Mesodermal cell (in vitro differentiated cells): ENCODE measurements around the gene RUFY4. TPM values are rescaled to one million over a fixed set of nuclear protein-coding genes. Genes with fewer than 3 reads are reported as not detected.
"Not testable (repeated sequence)": the region's sequence is repeated elsewhere in the genome, so short reads cannot be mapped to it uniquely, and the experiment has no call there.

ENCODE experiments used
- H3K27ac ChIP-seq: 2 replicates; pipeline ENCODE4 v1.7.0; 2013; ENCODE audit warnings: mild to moderate bottlenecking, low read depth, low read length, moderate library complexity; ENCODE audit not compliant: severe bottlenecking
- H3K36me3 ChIP-seq: 2 replicates; pipeline ENCODE4 v1.7.1; 2013; ENCODE audit warnings: mild to moderate bottlenecking, low read length, moderate library complexity; ENCODE audit not compliant: control insufficient read depth, insufficient read depth
- H3K4me1 ChIP-seq: one replicate; pipeline ENCODE4 v1.7.1; 2013; ENCODE audit warnings: mild to moderate bottlenecking, low read length; ENCODE audit not compliant: insufficient read depth, control insufficient read depth, poor library complexity, severe bottlenecking
- H3K4me3 ChIP-seq: 2 replicates; pipeline ENCODE4 v1.7.0; 2013; ENCODE audit warnings: low read length, control low read depth, mild to moderate bottlenecking; ENCODE audit not compliant: insufficient read depth, poor library complexity, severe bottlenecking; ENCODE audit errors: extremely low read depth
- H3K9me3 ChIP-seq: 2 replicates; pipeline ENCODE4 v1.7.1; 2013; ENCODE audit warnings: mild to moderate bottlenecking, low read length, moderate library complexity; ENCODE audit not compliant: control insufficient read depth
- WGBS, 2 experiments: methylation state at CpG; one replicate each; pipeline ENCODE4 v1.1.5; 2013; ENCODE audit warnings: missing lambda C conversion rate in 2 of 2; ENCODE audit not compliant: insufficient coverage in 2 of 2; 5-methylcytosine and 5-hydroxymethylcytosine counted together
- polyA plus RNA-seq, 2 experiments: library from polyadenylated mRNA; stranded (reverse); fragments of 50-300 nt; gene quantifications; one replicate each; pipeline ENCODE4 v1.2.3, GENCODE V29; 2013

Gene RUFY4
- polyA plus RNA-seq (2013, experiment 1 of 2), result not detected
- polyA plus RNA-seq (2013, experiment 2 of 2), result not detected

GRCh38 chr2:218068721-218069334 lies at the start of gene RUFY4:
RUFY4 (plus strand) TSS chr2:218069253; CDS start chr2:218070606, 1,353 bp downstream.
- not testable (repeated sequence) for H3K9me3 ChIP-seq, H3K4me1 ChIP-seq, H3K36me3 ChIP-seq, H3K27ac ChIP-seq, H3K4me3 ChIP-seq
- WGBS, 2 experiments, result 10 to 24% methylated on average over 8 of the region's 15 CpGs

- H3K27ac ChIP-seq, result no peak overlapping the region
- H3K4me3 ChIP-seq, result no peak overlapping the region
- no peaks in the 10 kb centered on the region for H3K36me3 ChIP-seq
- H3K4me1 ChIP-seq, result peaks cover 19% of the 10 kb centered on the region
- H3K9me3 ChIP-seq, result no peaks in the 10 kb centered on the region
- 80 to 83% methylated on average over 1 to 3 of the region's 7 CpGs for WGBS, 2 experiments
Observed at GRCh38 chr2:218019411-218020060, 49.5 kb upstream of the RUFY4 start.

- H3K36me3 ChIP-seq, result no peaks in the 10 kb centered on the region
- 58 to 73% methylated on average over 4 to 5 of the region's 5 CpGs for WGBS, 2 experiments
- H3K9me3 ChIP-seq, result no peaks in the 10 kb centered on the region
- no peak overlapping the region for H3K27ac ChIP-seq
- no peak overlapping the region for H3K4me3 ChIP-seq
- H3K4me1 ChIP-seq, result peaks cover 11% of the 10 kb centered on the region
Observed at GRCh38 chr2:218020281-218020680, 48.8 kb upstream of the RUFY4 start.

GRCh38 chr2:218020966-218021535 lies 48.0 kb upstream of the RUFY4 start:
- Histone ChIP-seq H3K27ac (no peak overlapping the region), H3K4me3 (no peak overlapping the region), H3K4me1 (peaks cover 10% of the 10 kb centered on the region), H3K9me3 (no peaks in the 10 kb centered on the region), H3K36me3 (no peaks in the 10 kb centered on the region)
- WGBS, 2 experiments, result 88 to 99% methylated on average over 5 of the region's 6 CpGs

- 81 to 88% methylated on average over 8 to 12 of the region's 12 CpGs for WGBS, 2 experiments
- Histone ChIP-seq H3K4me1 (peaks cover 8% of the 10 kb centered on the region), H3K4me3 (no peak overlapping the region), H3K9me3 (no peaks in the 10 kb centered on the region), H3K36me3 (no peaks in the 10 kb centered on the region), H3K27ac (no peak overlapping the region)
Observed at GRCh38 chr2:218021536-218022071, 47.4 kb upstream of the RUFY4 start.

GRCh38 chr2:218022131-218022850 lies 46.8 kb upstream of the RUFY4 start:
- Histone ChIP-seq H3K4me3 (no peak overlapping the region), H3K36me3 (no peaks in the 10 kb centered on the region), H3K27ac (no peak overlapping the region), H3K9me3 (no peaks in the 10 kb centered on the region), H3K4me1 (peaks cover 8% of the 10 kb centered on the region)
- WGBS, 2 experiments, result 91 to 95% methylated on average over 3 to 7 of the region's 10 CpGs

- Histone ChIP-seq H3K4me1 (peaks cover 8% of the 10 kb centered on the region), H3K27ac (no peak overlapping the region), H3K9me3 (no peaks in the 10 kb centered on the region), H3K36me3 (no peaks in the 10 kb centered on the region), H3K4me3 (no peak overlapping the region)
- WGBS, 2 experiments, result 87 to 91% methylated on average over 4 to 5 of the region's 7 CpGs
Observed at GRCh38 chr2:218022851-218023530, 46.1 kb upstream of the RUFY4 start.

- no peak overlapping the region for H3K27ac ChIP-seq
- 85 to 93% methylated on average over 2 to 3 of the region's 3 CpGs for WGBS, 2 experiments
Observed at GRCh38 chr2:218023636-218024035, 45.4 kb upstream of the RUFY4 start.

GRCh38 chr2:218024336-218024735 lies 44.7 kb upstream of the RUFY4 start:
- Histone ChIP-seq H3K27ac (no peak overlapping the region), H3K9me3 (no peaks in the 10 kb centered on the region), H3K4me1 (peaks cover 5% of the 10 kb centered on the region), H3K4me3 (no peak overlapping the region), H3K36me3 (no peaks in the 10 kb centered on the region)
- WGBS, 2 experiments, result 60 to 80% methylated on average over 1 of the region's 2 CpGs

More at GRCh38 chr2:218023636-218024035, 45.4 kb upstream of the RUFY4 start:
- peaks cover 7% of the 10 kb centered on the region for H3K4me1 ChIP-seq
- H3K9me3 ChIP-seq, result no peaks in the 10 kb centered on the region
- H3K36me3 ChIP-seq, result no peaks in the 10 kb centered on the region
- no peak overlapping the region for H3K4me3 ChIP-seq

GRCh38 chr2:218024871-218025270 lies 44.2 kb upstream of the RUFY4 start:
- Histone ChIP-seq H3K36me3 (no peaks in the 10 kb centered on the region), H3K9me3 (no peaks in the 10 kb centered on the region), H3K27ac (no peak overlapping the region), H3K4me1 (peaks cover 5% of the 10 kb centered on the region), H3K4me3 (no peak overlapping the region)
- no CpG with 5 or more reads among the region's 2 CpGs for WGBS, 2 experiments
